Activated T-cell treated with anti-CD3 and anti-CD28 coated beads, Interleukin-2, amount 50 U/mL, for 1 hour (primary cell): ENCODE results near the gene AMPD1.

Experiments used
- DNase-seq: peaks from one replicate; pipeline ENCODE4 v3.0.0-alpha.2; 2020

Gene AMPD1

GRCh38 chr1:114695430-114696058 lies at the start of gene AMPD1:
AMPD1 (minus strand) TSS chr1:114695546; CDS start chr1:114695471, 75 bp downstream.
- no peak for DNase-seq

DNA sequence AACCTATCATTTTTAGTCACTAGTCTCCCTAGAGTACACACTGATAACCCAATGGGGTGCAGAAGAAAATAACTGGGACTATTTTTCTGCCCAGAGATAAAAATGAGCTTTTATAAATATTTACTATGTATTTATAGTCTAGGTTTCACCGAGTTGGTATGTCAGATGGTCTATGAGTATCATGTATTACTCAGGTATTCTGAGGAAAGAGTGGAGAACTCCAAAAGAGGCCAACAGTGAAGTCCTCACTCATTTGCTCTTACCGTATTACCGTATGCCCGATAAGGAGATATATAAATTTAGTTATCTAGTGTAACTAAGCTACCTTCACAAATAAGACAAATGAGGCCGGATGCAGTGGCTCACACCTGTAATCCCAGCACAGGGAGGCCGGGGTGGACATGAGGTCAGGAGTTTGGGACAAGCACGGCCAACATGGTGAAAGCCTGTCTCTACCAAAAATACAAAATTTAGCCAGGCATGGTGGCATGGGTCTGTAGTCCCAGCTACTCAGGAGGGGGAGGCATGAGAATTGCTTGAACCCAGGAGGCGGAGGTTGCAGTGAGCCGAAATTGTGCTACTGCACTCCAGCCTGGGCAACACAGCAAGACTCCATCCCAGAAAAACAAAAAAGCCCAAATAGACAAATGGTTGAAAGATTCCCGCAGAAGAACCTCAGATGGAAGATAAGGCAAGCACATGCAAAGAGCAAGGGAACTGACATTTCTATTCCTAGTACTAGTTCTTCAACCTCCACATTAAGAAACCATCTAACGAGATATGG lies 46.8 kb upstream of the AMPD1 start:
- no peak for DNase-seq

DNA sequence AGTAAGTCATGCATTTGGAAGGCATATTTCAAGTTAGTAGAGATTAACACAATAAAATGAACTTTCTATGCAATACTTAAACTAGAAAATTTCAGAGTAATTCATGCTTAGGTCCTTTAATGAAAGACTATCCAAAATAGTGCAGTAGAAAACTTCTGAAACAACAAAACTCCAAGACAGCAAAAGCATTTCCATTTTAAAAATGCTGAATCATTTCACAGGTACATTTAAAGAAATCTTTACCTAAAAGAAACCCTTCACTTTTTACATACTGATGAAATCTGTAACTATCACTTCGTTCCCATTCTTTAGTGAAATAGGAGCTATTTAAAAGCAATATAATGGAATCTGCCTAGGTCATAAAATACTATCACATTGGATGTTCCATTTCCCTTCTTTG lies 45.0 kb upstream of the AMPD1 start:
- no peak for DNase-seq

- DNase-seq: no peak
Observed at GRCh38 chr1:114737314-114737849, 42.0 kb upstream of the AMPD1 start.

DNA sequence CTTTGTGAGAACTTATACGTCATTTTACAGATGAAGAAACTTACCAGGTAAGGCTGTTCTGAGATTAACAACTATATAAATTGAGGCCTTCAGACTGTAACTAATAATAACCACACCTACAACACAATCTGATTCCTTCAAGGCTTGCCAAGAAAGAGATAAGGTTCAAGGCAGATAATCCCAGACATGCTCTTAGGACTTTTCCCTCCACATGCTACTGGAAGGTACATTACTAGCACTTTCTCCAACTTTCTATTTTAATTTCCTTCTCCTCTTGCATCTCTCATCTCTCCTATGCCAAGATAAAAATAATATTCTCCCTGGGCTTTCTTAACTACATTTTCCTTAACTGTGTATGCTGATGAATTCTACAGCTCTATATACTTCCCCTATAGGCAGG lies 40.1 kb upstream of the AMPD1 start:
- no peak for DNase-seq

DNA sequence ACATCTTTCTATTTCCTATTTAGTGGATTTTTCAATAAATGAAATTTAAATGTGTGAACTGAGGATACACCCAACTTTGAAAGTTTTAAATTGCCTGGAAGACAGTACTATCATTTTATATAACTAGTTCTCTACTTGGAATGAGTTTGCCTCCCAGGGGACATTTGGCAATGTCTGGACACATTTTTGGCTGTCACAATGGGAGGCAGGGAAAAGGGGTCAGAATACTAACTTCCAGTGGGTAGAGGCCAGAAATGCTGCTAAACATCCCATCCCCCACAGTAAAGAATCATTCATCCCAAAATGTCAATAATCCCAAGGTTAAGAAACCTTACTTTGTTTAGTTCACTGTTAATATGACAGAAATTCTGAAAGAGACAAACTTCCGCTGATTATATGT lies 34.4 kb upstream of the AMPD1 start:
- DNase-seq: no peak

- no peak for DNase-seq
Observed at GRCh38 chr1:114728553-114728952, 33.2 kb upstream of the AMPD1 start.

DNA sequence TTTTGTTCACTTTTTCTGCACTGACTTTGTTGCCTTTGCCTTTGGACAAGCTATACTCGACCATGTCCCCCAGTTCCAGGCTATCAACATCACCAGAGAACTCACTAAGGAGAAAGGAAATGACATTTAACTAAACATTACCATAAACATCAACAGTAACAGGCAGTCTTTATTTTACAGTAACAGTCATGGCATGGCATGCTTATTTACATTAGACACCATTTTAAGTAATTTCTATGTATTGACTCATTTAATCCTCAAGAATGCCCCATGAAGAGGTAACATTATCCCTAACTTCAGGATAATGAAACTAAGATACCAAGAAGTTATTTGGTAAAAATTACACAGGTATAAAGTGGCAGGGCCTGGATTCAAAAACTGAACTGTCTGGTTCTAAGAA lies 29.9 kb upstream of the AMPD1 start:
- no peak for DNase-seq

- no peak for DNase-seq
Observed at GRCh38 chr1:114723915-114724314, 28.6 kb upstream of the AMPD1 start.

- no peak for DNase-seq
Observed at GRCh38 chr1:114723457-114723856, 28.1 kb upstream of the AMPD1 start.

DNA sequence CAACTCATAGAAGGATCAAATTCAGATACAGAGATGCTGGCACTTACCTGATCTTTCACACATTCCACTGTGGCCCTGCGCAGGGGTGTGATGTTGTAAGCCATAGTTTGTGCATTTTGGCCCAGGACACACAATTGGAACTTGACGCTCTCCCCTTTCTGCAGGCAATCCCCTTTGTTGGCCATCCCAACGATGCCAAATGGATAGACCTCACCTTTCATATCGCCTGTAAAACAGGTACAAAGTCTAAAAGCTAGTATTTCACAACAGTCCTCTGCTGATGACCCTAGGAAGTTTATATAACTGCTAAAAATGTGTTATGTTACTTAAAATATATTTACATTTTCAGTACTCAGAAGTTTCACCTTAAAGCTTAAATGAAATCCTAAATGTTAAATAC lies 25.1 kb upstream of the AMPD1 start:
- no peak for DNase-seq

GRCh38 chr1:114719424-114719787 lies 24.1 kb upstream of the AMPD1 start:
- DNase-seq: no peak

GRCh38 chr1:114718661-114719423 lies 23.5 kb upstream of the AMPD1 start:
- no peak for DNase-seq

GRCh38 chr1:114716304-114717170 lies 21.2 kb upstream of the AMPD1 start, which contains the start of gene NRAS:
NRAS (minus strand) TSS chr1:114716771; CDS start chr1:114716160, 611 bp downstream.
- DNase-seq: peak; percentile 96

DNA sequence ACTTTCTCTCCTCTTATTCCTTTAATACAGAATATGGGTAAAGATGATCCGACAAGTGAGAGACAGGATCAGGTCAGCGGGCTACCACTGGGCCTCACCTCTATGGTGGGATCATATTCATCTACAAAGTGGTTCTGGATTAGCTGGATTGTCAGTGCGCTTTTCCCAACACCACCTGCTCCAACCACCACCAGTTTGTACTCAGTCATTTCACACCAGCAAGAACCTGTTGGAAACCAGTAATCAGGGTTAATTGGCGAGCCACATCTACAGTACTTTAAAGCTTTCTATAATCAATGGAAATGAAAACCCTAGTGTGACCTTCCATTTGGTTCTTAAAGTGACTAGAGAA lies 20.6 kb upstream of the AMPD1 start:
- no peak for DNase-seq

GRCh38 chr1:114712977-114713376 lies 17.6 kb upstream of the AMPD1 start:
- no peak for DNase-seq

DNA sequence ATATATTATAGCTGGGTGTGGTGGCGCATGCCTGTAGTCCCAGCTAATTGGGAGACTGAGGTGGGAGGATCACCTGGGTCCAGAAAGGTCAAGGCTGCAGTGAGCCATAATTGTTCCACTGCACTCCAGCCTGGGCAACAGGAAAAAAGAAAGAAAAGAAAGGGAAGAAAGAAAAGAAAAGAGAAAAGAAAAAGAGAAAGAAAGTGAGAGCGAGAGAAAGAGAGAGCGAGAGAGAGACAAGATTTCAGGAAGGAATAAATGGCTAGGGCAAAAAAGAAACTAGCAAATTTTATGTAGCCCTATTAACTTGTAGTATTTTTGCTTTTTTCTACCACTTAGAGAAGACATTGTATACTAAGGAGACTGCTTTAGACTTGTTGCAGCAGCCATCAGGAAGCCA lies 15.0 kb upstream of the AMPD1 start:
- DNase-seq: no peak

DNA sequence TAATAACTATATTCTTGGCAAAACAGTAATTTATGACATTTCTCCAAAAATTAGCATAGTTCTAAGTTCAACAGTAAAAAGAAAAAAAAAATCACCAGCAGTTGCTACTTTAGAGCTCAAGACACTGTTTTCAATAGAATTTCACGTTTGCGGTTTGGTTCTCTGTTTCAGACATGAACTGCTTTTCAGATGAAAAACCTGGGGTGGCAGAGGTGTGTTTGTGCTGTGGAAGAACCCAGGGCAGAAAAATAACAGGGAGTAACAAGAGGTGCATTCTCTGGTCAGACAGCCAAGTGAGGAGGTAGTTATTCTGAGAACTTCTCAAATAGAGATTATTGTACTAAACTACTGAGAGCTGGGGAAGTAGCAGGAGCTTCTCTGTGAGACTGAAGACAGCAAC lies 12.3 kb upstream of the AMPD1 start:
- DNase-seq: no peak

- no peak for DNase-seq
Observed at GRCh38 chr1:114703242-114703641, 7.9 kb upstream of the AMPD1 start.

DNA sequence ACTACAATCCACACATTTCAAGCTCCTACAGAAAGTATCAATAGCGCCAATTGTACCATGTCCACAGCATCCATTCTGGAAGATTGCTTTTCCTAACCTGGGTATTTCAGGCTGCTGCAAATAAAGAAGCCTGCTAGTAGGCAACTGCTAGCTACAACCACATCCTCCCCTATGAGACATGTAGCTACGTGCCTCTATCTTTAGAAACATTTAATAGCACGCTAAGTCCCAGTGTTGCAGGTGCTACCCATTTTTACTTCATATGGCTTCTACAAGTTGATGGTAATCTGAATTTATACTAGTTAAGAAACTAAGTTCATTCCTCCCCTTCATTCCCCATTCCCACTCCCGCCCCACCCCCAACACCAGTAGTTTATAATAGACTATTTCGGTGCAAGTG lies 7.4 kb upstream of the AMPD1 start:
- no peak for DNase-seq

- DNase-seq: no peak
Observed at GRCh38 chr1:114701931-114702330, 6.6 kb upstream of the AMPD1 start.

DNA sequence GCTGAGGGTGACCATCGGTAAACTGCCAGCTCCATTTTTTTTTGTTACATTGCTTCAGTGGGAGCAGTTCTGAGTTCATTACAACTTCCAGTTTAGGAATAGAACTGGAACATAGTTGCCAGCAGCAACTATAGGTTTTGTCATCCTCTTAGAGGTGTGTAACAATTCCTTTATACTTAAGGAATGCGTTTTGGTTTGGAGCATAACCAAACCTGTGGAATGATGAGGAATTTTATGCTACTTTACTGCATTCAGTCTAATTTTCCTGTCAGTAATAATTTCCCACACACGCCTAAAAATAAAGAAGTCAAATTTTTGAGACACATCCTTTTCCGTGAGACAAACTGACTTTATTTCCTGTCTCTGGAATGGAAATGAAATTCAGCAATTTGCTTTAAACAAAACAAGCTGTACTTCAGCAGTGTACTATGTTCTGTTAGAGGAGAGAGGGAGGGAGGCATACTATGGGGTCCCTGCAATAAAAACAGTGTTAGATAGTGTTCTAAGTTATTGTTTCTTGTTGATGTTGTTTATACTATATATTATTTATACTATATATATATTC lies 4.8 kb upstream of the AMPD1 start:
- DNase-seq: no peak
